HG03432 (cell line): ENCODE results near the gene LMAN2.
"Not testable (repeated sequence)": the region's sequence is repeated elsewhere in the genome, so short reads cannot be mapped to it uniquely, and the experiment has no call there.

ENCODE experiments used
- ATAC-seq: cut with Tn5 transposase; IDR thresholded peaks from one replicate; pipeline ENCODE4 v1.9.1; 2021; ENCODE audit warnings: mild to moderate bottlenecking, moderate library complexity; ENCODE audit not compliant: unreplicated experiment

Gene LMAN2

DNA sequence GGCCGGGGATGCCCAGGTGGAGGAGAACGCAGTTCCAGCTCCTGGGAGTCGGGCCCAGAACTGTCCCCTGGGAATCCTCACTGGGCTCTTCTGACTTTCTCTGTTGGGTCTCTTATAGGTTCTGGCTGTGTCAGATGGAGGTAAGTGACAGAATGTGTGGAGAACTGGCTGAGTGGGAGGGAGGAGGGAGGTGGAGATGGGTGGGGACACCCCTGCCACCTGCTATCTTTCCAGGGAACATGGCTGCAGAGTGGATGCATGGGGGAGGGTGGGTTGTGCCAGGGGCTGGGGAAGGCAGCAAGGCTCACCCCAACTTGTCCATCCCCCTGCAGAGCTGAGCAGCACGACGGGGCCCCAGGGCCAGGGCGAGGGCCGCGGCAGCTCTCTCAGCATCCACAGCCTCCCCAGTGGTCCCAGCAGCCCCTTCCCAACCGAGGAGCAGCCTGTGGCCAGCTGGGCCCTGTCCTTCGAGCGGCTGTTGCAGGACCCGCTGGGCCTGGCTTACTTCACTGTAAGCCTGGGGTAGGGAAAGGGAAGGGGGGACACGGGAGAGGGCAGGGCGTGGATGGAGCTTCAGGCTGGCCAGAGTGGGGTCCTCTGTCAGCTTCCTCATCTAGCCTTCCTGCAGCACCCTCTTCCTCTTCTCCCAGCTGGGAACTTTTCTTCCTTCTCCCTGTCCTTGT lies 14.5 kb upstream of the LMAN2 start:
- no peak for ATAC-seq

DNA sequence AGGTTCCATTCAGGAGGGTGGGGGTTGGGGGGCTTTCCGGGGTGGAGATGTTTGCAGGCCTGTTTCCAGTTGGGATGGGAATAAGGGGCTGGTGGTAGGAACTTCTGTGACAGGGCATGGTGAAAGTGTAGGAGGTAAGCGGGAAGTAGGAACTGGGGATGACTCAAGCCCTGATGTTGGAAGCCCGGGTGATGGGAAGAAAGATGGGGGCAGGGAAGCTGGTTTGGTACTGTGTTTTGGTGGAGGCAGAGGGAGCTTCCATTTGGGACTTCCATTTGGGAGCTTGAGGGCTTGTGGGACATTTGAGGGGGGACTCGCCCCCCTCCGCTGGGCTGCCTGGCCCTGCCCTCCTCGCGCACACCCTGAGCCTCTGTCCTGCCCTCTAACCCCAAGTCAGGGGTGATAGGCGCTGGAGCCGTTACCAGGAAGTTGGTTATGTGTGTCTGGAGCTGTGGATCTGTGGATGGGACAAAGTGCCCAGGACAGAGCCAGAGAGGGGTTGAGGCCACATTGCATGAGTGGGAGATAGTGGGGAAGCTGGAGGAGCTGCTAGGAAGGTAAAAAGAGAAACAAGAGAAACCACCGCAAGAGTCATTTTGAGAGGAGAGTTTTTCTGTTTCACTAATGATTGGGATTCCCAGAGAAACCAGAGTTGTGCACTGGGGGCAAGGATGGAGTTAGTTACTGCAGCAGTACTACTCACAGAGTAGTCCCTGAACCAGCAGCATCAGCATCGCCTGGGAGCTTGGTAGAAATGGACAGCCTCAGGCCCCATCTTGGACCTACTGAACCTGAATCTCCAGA lies 12.9 kb upstream of the LMAN2 start:
- peak; percentile 46 for ATAC-seq

DNA sequence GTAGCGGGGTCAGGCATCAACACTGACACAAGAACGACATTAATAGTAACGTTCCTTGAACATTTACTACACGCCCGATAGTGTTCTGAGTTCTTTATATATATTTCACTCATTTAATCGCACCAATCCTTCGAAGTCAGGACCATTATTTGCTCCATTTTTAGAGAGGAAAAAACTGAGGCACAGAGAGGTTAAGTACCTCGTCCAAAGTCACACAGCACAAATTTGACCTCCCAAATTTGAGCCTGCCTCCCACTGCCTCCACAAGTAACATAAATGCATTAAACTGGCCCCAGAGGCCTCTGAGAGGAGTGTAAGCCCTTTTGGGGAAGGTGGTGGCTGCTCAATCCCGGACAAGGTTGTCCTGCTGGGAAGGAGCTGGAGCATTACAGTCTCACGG lies 12.1 kb upstream of the LMAN2 start:
- no peak for ATAC-seq

DNA sequence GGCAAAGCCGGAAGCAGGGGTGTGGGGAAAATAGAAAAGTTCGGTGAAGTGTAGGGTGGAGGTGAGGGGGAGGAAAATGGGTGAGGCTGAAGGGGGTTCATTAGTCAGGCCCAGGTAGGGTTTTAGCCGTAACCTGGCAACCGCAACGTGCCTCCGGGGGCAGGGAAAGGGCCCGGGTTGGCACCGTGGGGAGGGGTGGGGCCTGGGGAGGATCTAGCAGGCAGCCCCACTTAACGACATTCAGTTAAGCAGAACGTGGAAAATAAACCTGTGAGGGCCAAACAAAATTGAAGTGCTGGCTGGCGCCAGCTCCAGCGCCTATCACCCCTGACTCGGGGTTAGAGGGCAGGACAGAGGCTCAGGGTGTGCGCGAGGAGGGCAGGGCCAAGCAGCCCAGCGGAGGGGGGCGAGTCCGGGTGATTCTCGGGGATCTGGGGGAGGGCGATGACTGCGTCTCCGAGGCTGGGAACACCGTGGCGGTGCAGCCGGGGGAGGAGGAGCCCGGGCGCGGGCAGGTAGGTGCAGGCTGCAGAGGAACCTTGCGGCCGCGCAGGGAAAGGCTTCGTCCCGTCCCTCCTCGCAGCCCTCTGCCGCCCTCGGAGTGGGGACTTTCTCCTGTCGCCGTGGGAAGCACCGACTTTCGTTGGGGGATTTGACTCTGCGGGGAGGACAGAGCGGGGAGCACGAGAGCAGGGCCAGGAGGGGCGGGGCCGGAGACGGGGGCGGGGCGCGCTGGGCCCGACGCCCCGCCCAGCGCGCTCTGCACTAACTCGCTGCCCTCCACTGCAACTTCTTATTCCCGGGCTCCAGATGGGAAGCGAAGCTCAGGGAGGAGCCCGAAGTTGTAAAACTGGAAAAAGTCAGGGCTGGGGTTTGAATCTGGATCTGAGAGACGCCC lies 11.4 kb upstream of the LMAN2 start:
- peak; percentile 44 for ATAC-seq

DNA sequence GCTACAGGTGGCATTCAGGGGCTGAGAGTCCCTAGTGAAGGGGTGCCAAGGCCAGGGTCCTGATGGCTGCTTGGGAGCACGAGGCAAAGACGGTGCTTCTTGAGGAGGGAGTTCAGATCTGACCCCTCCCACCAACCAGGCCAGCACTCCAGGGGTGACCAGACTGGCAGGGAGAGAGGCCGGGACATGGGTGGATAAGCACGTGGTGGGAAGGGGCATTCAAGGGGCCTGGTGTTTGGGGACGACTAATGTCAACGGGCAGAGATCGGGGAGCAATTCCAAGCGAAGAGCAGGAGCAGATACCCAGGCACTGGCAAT lies 10.8 kb upstream of the LMAN2 start:
- no peak for ATAC-seq

DNA sequence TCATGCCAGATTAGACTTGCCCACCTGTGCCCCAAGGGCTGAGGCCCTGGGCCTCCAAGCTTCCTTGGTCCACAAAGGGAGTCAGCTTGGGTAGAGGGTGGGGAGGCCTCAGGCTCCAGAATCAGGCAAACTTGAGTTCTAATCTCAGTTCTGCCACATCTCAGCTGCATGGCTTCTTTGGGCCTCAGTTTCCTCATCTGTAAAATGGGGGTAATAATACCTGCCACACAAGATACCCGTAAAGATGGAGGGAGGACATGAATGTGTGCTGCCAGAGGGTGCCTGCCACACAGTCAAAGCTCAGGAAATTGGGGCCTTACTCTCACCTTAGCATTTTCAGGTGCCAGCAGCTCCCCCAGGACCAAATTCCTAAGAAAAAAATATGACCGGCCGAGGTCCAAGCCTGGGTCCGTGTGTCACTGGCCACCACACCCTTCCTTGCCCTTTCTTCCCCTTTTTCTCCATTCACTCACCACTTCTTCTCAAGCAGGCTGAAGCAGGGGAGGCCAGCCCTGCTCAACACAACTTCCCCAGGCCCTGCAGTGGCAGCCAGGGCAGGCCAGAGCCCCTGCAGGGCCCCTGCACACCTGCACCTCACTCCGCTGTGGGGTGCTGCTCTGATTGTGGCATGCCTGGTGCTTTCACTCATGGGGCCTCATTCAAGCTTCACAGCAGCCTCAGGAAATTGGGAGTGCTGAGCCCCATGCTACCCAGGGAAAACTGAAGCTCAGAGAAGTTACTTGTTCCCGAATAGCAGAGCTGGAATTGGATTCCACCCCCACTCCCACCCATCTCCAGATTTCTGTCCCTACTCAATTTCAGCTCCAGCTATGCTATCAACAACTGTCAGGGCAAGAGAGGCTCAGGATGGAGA lies 10.2 kb upstream of the LMAN2 start:
- no peak for ATAC-seq

DNA sequence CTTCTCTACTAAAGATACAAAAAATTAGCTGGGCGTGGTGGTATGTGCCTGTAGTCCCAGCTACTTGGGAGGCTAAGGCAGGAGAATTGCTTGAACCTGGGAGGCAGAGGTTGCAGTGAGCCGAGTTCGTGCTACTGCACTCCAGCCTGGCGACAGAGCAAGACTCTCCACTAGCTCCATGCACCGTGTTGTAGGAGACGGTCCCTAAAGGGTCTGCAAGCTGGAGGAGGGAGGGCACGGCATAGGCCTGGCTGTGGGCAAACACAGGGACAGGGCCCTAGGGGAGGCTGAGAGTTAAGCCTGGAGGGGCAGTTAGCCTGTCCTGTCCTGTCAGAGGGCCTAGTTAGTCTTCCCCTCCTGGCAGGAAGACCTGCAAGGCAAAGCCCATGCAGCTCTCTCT lies 9.3 kb upstream of the LMAN2 start:
- not testable (repeated sequence) for ATAC-seq

DNA sequence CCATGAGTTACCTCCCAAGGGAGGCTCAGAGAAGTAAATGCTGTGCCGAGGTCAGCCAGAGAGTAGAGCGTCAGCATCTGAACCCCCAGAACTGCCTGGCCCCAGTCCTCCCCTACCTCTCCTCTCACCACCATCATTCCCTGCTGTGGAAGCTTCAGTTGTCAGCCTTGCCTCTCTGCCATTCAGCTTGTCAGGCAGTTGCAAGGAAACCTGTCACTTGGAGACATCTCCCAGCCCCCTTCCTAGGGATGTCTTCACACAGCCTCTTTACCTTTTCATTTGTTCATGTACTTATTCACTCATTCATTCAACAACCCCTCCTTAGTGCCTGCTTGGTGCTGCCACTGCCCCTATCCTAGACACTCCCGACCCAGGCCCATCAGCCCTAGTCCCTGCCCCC lies 8.4 kb upstream of the LMAN2 start:
- ATAC-seq: no peak

DNA sequence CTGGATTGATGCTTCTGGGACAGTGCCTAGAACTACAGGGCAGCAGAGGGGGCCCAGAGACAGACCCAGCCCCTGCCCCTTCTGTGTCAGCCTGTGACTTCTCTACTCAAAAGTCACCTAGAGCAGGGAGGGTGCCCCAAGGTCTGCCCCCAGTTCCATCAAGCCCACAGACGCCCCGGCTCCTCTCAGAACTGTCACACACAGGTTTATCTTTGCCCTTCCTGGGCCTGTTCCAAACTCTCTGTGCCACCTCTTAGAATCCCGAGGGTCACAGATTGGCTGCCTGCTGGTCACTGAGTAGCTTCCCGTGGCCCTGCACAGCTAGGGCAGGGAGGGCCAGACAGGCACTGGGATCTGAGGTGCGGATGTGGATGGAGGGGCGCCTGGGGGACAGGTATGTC lies 8.0 kb upstream of the LMAN2 start:
- no peak for ATAC-seq

DNA sequence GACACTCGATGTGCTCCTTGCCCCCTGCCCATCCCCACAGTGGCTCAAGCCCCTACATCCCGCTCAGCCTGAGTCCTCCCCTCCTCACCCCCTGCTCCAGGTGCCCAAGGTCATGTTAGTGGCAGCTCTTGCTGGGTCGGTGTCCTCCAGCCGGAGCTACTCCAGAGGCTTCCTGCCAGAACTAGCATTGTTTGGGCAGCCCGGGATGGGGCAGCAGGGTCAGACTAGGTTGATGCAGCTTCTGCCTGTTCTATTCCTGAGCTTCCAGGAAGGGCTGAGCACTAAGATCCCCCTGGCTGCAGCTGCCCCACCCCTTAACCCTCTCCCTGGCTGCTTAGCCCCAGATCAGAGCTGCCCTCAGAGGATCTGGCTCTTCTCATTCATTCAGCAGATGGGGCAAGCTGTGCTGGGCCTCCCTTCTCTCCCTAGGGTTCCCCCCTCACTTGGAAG lies 6.9 kb upstream of the LMAN2 start:
- no peak for ATAC-seq

DNA sequence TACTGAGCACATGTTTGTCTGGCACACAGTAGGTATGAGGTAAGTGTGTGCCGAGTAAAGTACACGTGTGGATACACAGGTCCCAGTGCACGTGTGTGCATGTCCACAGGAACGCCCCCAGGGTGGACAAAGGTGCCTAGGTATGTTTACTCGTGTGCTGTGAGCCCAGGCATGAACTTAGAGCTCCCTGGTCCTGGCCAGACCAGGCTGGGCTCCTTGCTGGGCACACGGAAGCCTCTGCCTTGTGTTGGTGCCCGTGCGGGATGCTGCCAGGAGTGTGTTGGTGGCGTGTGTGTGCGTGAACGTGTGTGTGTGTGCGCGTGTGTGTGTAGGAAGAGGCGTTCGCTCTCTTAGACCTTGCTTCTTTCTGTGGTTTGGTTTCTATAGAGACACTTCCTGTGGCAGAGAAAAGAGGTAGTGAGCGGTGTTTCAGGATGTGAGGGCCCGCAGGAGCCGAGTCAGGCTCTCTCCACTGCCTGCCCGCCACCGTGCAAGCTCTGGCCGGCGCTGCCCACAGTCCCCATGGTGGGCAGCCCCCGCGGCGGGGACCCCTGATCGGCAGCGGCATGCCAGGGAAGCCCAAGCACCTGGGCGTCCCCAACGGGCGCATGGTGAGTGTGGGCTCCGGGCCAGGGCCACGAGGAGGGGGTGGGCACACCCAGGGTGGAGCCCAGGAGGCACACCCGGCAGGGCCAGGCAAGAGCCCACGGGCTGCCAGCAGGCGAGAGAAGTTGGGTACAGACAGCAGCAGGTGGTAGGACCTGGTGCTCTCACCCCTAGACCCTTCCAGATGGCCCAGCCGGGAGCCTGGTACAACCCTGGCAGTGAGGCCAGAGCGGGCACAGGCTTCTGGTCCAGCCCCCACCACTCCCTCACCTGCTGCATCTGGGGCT lies 6.2 kb upstream of the LMAN2 start, which contains the start of gene RGS14:
RGS14 (plus strand) TSS at position 466 of the 893 bp plus-strand sequence; CDS start at position 567, 101 bp downstream.
- peak; percentile 90 for ATAC-seq

DNA sequence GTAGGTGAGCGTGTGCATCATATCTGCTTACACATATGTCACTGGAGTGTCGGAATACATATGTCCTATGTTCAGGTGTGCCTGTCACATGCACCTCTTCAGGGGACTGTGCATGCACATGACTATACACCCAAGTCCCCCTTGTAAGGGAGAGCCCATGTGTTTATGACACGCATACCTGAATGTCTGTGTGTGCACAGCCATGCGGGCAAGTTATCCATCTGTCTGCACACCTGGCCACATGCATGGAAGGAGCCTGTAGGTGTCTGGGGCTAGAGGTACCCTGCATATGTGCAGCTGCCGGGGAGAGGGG lies 5.6 kb upstream of the LMAN2 start:
- no peak for ATAC-seq

DNA sequence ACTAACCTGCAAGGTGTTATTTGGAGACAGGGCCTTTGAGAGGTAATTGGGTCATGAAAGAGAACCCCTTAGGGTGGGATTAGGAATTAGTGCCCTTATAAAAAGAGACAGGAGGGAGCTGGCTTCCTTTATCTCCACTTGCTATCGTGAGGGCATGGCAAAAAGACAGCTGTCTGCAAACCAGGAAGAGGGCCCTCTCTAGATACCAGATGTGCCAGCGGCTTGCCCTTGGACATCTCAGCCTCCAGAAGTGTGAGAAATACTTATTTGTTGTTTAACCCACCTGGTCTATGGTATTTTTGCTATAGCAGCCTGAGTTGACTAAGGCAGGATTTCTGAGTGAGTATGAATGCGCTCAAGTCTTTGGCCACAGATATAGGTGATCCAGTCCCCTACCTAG lies 5.3 kb upstream of the LMAN2 start:
- no peak for ATAC-seq

DNA sequence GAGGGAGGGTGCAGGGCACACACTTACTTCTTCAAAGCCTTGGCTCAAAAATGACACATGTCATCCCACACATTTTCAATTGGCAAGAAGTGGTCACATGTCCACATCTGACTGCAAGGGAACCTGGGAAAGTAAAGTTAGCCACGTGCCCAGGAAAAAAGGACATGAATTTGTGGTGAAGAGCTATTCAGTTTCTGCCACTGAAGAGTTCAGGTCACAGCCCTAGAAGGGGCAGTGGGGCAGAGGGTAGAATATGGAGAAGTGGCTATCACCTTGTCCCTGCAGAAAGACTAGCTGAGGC lies 4.3 kb upstream of the LMAN2 start:
- no peak for ATAC-seq

DNA sequence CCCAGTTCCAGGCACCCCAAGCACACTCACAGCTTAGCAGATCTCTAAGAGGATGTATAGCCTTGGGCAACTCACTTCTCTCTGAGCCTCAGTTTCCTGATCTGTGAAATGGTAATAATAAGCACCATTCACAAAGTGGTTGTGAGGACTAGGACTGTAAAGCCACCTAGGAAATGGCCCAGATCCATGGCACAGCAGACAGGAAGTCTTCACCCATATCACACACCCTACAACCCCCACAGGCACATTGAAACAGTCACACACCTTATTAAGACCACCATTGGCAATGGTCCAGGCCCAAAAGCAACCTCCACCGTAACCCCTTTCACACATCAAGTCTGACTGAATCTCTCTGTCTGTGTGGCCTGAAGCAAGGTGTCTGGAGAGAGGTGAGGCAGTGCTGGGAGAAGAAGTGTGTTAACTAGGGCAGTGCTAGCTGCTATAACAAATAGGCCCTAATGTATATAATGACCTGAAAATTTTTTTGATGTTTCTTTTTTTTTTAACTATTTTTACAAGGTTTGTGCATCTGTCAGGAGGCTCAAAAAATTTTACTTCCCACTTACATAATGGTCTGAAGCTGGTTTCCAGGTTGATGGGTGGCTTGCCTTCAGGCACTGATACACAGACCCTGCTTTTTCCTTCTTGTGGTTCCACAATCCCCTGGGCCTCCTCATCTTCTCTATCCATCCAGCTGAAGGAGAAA lies 3.8 kb upstream of the LMAN2 start:
- no peak for ATAC-seq

DNA sequence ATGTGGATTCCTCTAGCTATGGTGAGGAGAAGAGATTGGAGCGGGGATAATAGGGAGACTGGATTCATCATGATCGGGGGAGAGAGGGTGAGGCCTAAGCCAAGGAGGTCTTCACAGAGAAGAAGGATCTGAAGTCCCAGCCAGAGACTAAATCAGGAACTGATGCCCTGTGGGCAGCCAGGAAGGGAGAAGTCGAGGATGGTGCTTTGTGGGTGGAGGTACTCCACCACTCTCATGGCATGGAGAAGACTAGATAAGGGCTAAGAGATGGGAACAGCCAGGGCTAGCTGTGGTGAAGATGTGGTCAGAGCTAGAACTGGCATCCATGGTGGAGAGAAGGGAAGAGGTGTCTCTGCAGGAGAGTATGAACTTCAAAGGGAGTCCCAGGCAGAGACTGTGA lies 3.2 kb upstream of the LMAN2 start:
- no peak for ATAC-seq

DNA sequence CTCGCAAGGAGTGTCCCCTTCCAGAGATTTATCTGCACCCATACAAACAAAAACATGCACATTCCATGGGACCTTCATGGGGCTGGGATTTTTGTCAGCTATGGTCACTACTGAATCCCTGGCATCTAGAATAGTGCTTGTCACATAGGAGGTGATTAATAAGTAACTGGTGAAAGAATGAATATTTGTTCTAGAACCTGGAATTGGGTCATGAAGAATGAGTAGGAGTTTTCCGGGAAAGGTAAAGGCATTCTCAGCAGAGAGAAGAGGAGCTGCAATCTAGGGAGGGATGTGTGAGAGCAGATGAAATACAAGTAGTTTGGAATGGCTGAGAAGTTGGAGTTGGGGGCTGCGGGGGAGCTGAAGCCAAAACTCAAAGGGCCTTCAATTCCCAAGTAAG lies 2.8 kb upstream of the LMAN2 start:
- no peak for ATAC-seq

DNA sequence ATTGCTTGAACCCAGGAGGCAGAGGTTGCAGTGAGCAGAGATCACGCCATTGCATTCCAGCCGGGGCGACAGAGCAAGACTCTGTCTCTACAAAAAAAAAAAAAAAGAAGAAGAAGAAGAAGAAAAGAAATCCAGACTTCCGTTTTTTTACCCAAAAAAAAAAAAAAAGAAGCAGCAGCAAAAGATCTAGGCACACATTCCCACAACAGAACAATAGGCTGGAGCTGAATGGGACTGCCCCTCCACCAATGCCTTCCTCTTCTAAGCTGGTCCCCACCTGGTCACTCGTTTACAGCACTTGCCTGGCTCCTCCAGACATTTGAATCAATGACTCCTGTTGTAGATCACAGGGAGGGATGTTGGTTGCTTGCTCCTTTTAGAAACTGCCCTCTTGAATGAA lies 1.6 kb upstream of the LMAN2 start:
- no peak for ATAC-seq

DNA sequence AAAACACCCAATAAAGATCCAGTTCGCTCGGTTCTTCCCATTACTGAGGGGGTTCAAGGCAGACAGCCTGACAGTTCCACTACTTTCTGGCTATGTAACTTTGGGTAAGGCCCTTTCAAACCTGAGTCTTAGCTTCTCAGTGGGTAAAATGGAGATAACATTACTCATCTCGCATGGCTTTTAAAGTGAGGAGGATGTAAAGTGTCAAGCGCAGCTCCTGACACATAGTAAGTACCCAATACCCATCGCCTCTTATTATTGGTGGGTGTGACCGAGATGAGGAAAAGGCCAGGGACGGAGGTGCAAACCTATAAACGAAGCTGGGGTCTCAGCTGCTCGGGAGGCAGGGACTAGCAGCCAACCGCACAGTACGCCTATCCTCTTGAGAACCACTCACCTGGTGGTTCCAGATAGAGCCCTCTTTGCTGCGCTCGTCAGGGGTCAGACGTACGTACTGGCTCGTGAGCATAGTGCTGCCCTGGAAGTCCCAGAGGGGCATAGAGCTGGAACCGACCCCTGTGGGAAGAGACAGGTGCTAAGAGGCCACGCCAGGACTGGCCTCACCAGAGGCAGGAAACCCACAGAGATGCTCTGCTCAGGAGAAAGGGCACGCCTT lies 584 bp downstream of the LMAN2 start:
- no peak for ATAC-seq
